Natural killer cell treated with Interleukin-12 subunit alpha and Interleukin-12 subunit beta and Interleukin-15 and Interleukin-18, amount 100 ng/mL, for 72 hours (primary cell): ENCODE measurements around the gene UFC1. TPM values are rescaled to one million over a fixed set of nuclear protein-coding genes. Genes with fewer than 3 reads are reported as not detected.
"Not testable (repeated sequence)": the region's sequence is repeated elsewhere in the genome, so short reads cannot be mapped to it uniquely, and the experiment has no call there.

Source experiments
- ATAC-seq, 2 donors: fragments of 150-1000 bp; cut with Tn5 transposase in 1 of 2; sonication (Bioruptor Pico), chemical (Tn5 transposase) in 1 of 2; 2 replicates each; pipeline ENCODE4 v1.10.0; 2021
- DNase-seq: peaks from one replicate; pipeline ENCODE4 v3.0.0; 2022; ENCODE audit warnings: low spot score
- H3K27ac Mint-ChIP-seq, 2 donors: 1 replicate in 1 of 2; 2 replicates in 1 of 2; pipeline ENCODE4 v1.8.0; 2022; ENCODE audit warnings: mixed read lengths in 2 of 2, mild to moderate bottlenecking in 1 of 2, moderate library complexity in 1 of 2
- H3K27me3 Mint-ChIP-seq, 2 donors: 1 replicate in 1 of 2; 2 replicates in 1 of 2; pipeline ENCODE4 v1.8.0; 2022; ENCODE audit warnings: mixed read lengths in 2 of 2
- H3K36me3 Mint-ChIP-seq: one replicate; pipeline ENCODE4 v1.8.0; 2022; ENCODE audit warnings: mixed read lengths
- H3K4me1 Mint-ChIP-seq, 2 donors: 1 replicate in 1 of 2; 2 replicates in 1 of 2; pipeline ENCODE4 v1.8.0; 2022; ENCODE audit warnings: low read depth in 2 of 2, mixed read lengths in 2 of 2, mild to moderate bottlenecking in 1 of 2
- H3K4me3 Mint-ChIP-seq: one replicate; pipeline ENCODE4 v1.8.0; 2022; ENCODE audit warnings: mixed read lengths
- H3K9me3 Mint-ChIP-seq: 2 replicates; pipeline ENCODE4 v1.8.0; 2022; ENCODE audit warnings: mixed read lengths
- total RNA-seq, 2 donors: library from RNA; stranded (reverse); gene quantifications; one replicate each; pipeline ENCODE4 v1.2.3, GENCODE V29; 2022

The UFC1 gene
- total RNA-seq = 100 to 1,000 TPM; 100 to 114 TPM

DNA sequence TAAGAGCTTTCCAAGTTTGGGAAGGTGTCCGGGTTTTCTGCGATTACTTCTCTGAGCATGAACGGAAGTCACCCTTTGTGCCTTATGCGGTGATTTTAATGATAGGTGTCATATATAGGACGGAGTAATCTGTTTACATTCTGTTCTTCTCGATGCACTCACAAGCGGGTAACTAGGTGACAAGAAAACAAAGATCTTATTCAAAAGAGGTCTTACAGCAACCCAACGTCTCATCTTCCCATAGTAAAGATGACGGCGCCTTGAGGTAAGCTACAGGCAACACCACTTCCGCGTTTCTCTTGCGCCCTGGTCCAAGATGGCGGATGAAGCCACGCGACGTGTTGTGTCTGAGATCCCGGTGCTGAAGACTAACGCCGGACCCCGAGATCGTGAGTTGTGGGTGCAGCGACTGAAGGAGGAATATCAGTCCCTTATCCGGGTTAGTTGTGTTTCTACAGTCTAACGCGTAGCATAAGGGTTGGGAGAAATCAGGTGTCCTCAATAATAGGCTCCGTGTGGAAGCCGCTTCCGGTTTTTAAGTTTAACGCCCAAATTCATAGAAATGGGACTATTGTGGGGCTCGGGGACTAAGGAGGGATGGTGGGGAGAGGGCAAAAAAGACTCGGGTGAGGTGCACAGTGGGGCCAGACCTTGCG is at the start of gene UFC1:
TSS of gene UFC1 (plus strand) at position 297 of the 656 bp plus-strand sequence. CDS start at position 317, 20 bp downstream.
- ATAC-seq = peak; percentile 96
- Mint-ChIP-seq H3K4me1 (peaks cover 24 to 27% of the 10 kb centered on the region in 2 donors), H3K9me3 (no peaks in the 10 kb centered on the region), H3K4me3 (peak within 1 kb of the TSS; percentile 99), H3K27ac (peak within 1 kb of the TSS; percentile 99 to 100), H3K36me3 (peaks cover 26% of the 10 kb centered on the region), H3K27me3 (no peaks in the 10 kb centered on the region)
- peak; percentile 87 for DNase-seq

DNA sequence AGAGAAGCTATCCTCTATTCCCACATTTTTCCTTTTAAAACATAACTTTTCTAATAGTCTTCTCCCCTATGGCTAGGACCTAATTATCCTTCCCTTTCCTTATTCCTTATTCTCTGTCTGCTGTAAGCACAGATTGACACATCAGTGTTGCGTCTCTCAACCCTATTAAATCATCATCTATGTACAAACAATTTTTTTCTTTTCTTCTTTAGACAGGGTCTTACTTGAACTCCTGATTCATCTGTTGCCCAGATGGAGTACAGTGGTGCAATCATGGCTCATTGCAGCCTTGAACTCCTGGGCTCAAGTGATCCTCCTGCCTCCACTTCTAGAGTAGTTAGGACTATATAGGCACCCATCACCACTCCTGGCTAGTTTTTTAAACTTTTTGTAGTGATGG is 47.3 kb upstream of the UFC1 start:
- DNase-seq (no peak), ATAC-seq (no peak)
- Mint-ChIP-seq H3K27me3 (no peaks in the 10 kb centered on the region), H3K27ac (no peak overlapping the region), H3K4me3 (no peak overlapping the region), H3K36me3 (peaks cover 6% of the 10 kb centered on the region), H3K4me1 (peaks cover 12 to 13% of the 10 kb centered on the region in 2 donors), H3K9me3 (no peaks in the 10 kb centered on the region)

DNA sequence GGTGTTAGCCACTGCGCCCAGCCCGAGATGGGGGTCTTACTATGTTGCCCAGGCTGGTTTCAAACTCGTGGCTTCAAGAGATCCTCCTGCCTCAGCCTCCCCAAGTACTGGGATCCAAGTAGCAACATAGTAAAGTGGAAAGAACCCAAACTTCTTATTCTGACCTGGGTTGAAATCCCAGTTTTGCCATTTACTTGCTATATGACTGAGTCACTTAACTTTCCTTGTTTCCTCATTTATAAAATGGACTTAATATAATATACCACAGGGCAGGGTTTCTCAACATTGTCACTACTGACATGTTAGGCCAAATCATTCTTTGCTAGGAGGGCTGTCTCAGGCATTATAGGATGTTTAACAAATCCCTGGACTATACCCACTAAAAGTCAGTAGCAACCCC is 42.7 kb upstream of the UFC1 start:
- ATAC-seq (no peak), DNase-seq (no peak)
- Mint-ChIP-seq H3K36me3 (peaks cover 10% of the 10 kb centered on the region), H3K27me3 (no peaks in the 10 kb centered on the region), H3K9me3 (no peaks in the 10 kb centered on the region), H3K4me3 (no peak overlapping the region), H3K4me1 (peaks cover 37 to 48% of the 10 kb centered on the region in 2 donors), H3K27ac (no peak overlapping the region)

DNA sequence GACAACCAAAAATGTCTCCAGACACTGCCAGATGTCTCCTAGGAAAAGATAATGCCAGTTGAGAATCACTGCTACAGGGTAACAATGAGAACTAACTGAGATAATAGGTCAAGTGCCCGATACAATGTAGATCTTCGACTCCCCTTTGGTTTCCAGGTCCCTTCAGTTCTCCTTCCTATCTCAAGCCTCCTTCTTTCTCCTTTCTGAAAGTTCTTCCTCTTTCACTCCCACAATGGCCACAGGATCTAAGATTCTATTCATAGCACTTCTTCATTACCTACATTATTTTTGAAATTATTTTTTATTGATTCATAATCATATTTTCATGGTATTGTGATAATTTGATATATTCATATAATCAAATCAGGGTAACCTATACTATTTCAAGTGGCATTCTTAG is 42.3 kb upstream of the UFC1 start:
- Mint-ChIP-seq H3K27me3 (no peaks in the 10 kb centered on the region), H3K36me3 (peaks cover 10% of the 10 kb centered on the region), H3K27ac (no peak overlapping the region), H3K9me3 (no peaks in the 10 kb centered on the region), H3K4me3 (no peak overlapping the region), H3K4me1 (peaks cover 38 to 48% of the 10 kb centered on the region in 2 donors)
- DNase-seq (no peak), ATAC-seq (no peak)

DNA sequence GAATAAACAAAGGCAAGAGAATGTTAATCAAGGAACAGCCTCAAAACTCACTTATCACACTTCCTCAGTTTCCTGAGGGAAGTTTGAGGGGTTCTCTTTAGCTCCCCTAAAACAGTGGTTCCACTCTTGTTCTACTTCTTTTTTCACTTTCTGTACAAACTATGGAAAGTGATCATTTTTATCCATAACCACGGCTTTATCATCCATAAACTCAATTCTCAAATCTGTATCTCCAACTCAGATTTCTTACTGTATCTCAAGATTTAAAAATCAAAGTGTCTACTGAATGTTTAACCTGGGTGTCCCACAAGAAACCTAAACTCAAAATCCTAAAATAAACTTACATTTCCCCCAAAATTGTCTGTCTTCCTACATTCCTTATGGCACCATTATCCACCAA is 39.9 kb upstream of the UFC1 start:
- H3K9me3 Mint-ChIP-seq = no peaks in the 10 kb centered on the region
- ATAC-seq (no peak), DNase-seq (no peak)
- peak overlapping the region; percentile 30 for H3K4me3 Mint-ChIP-seq
- peaks cover 10% of the 10 kb centered on the region for H3K36me3 Mint-ChIP-seq
- H3K27ac Mint-ChIP-seq = peak overlapping the region; percentile 22 to 24
- H3K27me3 Mint-ChIP-seq = no peaks in the 10 kb centered on the region
- H3K4me1 Mint-ChIP-seq = peaks cover 44 to 55% of the 10 kb centered on the region in 2 donors

DNA sequence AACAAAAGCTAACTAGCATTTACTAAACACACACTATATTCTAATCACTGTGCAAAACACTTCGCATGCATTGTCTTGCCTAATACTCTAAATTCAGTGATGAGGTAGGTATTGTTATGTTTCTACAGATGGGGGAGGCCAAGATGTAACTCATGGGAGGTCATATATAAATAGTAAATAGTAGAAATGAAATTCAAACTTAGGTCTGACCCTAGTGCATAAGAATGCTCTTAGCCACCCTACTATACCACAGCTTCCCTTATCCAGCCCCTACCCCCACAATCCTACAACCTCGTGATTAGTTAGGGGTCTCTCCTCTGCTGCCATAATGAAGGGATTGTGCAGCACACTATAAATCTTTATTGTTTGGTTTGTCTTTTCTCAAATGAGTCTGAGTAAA is 39.2 kb upstream of the UFC1 start:
- no peak for ATAC-seq
- H3K27ac Mint-ChIP-seq = peak overlapping the region; percentile 22 to 24
- peaks cover 48 to 58% of the 10 kb centered on the region in 2 donors for H3K4me1 Mint-ChIP-seq
- H3K9me3 Mint-ChIP-seq = no peaks in the 10 kb centered on the region
- no peaks in the 10 kb centered on the region for H3K27me3 Mint-ChIP-seq
- peak overlapping the region; percentile 30 for H3K4me3 Mint-ChIP-seq
- no peak for DNase-seq
- H3K36me3 Mint-ChIP-seq = peaks cover 9% of the 10 kb centered on the region

DNA sequence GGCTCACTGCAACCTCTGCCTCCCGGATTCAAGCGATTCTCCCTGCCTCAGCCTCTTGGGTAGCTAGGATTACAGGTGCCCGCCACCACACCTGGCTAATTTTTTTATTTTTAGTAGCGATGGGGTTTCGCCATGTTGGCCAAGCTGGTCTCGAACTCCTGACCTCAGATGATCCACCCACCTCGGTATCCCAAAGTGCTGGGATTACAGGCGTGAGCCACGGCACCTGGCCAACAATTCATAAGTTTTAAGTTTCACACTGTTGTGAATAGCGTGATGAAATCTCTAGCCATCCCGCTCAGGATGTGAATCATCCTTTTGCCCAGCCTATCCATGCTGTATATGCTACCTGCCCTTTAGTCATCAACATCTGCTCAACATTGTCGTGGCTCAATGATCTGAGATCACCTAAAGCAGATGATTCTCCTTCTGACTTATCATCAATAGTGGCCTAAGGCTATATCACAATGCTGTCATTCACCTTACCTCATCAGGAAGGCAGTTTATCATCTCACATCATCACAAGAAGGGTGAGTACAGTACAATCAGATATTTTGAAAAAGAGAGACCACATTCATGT is 38.6 kb upstream of the UFC1 start:
- ATAC-seq = peak; percentile 21 to 34
- H3K4me3 Mint-ChIP-seq = peak overlapping the region; percentile 97
- peak overlapping the region; percentile 22 to 24 for H3K27ac Mint-ChIP-seq
- H3K36me3 Mint-ChIP-seq = peaks cover 14% of the 10 kb centered on the region
- peaks cover 54 to 65% of the 10 kb centered on the region in 2 donors for H3K4me1 Mint-ChIP-seq
- H3K9me3 Mint-ChIP-seq = no peaks in the 10 kb centered on the region
- H3K27me3 Mint-ChIP-seq = no peaks in the 10 kb centered on the region
- DNase-seq = no peak

DNA sequence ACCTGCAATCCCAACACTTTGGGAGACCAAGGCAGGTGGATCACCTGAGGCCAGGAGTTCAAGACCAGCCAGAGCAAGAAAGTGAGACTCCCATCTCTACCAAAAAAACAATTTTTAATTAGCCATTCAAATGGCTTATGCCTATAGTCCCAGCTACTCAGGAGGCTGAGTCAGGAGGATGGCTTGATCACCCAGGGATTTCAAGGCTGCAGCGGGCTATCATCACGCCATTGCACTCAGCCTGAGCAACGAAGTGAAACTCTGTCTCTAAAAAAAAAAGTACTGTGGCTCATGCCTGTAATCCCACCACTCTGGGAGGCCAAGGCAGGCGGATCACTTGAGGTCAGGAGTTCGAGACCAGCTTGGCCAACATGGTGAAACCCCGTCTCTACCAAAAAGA is 37.8 kb upstream of the UFC1 start:
- not testable (repeated sequence) for H3K27me3 Mint-ChIP-seq
- H3K36me3 Mint-ChIP-seq = peaks cover 14% of the 10 kb centered on the region

DNA sequence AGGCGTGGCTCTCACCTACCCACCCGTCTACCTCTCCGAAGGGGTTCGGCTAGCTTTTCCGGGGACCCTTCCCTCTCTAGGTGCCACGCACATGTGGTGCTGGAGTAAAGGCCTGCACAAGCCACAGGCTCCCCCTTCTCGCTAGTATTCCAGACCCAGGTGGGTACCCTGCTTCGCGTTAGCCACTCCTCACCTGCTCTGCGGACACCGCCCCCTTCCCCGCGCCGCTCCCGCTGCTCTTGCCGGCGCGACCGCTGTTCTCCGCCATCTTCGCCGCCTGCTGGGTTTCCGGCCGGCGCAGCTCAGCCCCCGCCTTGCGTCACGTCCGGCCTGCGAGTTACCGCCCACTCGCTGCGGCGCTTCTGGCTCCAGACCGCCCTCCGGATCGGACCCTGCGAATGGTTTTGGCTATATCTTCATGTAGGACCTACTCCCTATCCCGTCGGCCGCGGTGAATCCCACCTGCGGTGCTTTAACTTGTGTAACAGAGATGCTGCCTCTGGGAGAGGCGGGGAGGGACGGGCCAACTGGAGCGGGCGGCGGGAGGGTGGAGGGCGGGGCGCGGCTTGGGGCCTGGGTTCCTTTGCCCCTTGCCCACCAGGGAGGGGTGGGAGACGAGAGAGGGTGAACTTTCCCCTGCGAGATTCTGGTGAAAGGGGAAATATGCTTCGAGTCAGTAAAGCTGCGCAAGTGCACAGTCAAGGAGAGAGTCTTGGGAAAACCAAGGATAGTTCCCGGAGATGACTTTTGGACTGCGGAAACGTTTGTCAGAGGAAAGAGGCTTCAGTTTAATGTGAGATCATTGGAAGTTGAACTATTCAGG is 35.8 kb upstream of the UFC1 start, which contains the start of the genes NIT1 and PFDN2:
TSS of gene NIT1 (plus strand) at position 347 of the 823 bp plus-strand sequence. CDS start at position 419, 72 bp downstream.
TSS of gene PFDN2 (minus strand) at position 279 of the 823 bp plus-strand sequence. CDS start at position 268, 11 bp downstream.
- H3K9me3 Mint-ChIP-seq = no peaks in the 10 kb centered on the region
- H3K27ac Mint-ChIP-seq = peak within 1 kb of the TSS; percentile 89 to 90
- DNase-seq = peak; percentile 90
- H3K4me3 Mint-ChIP-seq = peak within 1 kb of the TSS; percentile 97
- peaks cover 26% of the 10 kb centered on the region for H3K36me3 Mint-ChIP-seq
- H3K27me3 Mint-ChIP-seq = no peaks in the 10 kb centered on the region
- H3K4me1 Mint-ChIP-seq = peaks cover 53 to 56% of the 10 kb centered on the region in 2 donors
- ATAC-seq = peak; percentile 91 to 94

More for the DNA sequence above, 37.8 kb upstream of the UFC1 start:
- not testable (repeated sequence) for DNase-seq, H3K9me3 Mint-ChIP-seq, ATAC-seq
- Mint-ChIP-seq H3K27ac (peak overlapping the region; percentile 89 to 90), H3K4me3 (peak overlapping the region; percentile 97), H3K4me1 (peaks cover 56 to 67% of the 10 kb centered on the region in 2 donors)

DNA sequence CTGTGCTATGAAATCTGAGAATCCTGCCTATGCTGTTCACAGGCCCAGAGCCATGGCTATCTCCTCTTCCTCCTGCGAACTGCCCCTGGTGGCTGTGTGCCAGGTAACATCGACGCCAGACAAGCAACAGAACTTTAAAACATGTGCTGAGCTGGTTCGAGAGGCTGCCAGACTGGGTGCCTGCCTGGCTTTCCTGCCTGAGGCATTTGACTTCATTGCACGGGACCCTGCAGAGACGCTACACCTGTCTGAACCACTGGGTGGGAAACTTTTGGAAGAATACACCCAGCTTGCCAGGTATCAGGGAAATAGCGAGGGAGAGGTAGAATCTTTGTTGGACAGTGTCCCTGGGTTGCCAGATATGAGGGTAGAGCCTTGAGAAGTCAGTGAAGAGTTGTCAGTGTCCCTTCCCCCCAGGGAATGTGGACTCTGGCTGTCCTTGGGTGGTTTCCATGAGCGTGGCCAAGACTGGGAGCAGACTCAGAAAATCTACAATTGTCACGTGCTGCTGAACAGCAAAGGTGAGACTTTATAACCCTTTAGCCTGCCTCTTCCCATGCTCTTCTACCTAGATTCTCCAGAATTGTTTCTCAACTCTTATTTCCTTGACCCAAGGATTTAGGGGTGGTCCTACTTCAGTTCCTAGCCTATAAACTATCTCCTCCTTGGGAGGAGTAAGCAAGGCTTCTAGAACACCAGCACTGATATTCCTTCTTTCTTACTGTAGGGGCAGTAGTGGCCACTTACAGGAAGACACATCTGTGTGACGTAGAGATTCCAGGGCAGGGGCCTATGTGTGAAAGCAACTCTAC is 34.5 kb upstream of the UFC1 start:
- Mint-ChIP-seq H3K27ac (peak overlapping the region; percentile 89 to 90), H3K4me1 (peaks cover 43 to 44% of the 10 kb centered on the region in 2 donors), H3K4me3 (peak overlapping the region; percentile 97), H3K36me3 (peaks cover 30% of the 10 kb centered on the region), H3K27me3 (no peaks in the 10 kb centered on the region), H3K9me3 (no peaks in the 10 kb centered on the region)
- ATAC-seq = peak; percentile 50 to 66
- peak; percentile 72 for DNase-seq

DNA sequence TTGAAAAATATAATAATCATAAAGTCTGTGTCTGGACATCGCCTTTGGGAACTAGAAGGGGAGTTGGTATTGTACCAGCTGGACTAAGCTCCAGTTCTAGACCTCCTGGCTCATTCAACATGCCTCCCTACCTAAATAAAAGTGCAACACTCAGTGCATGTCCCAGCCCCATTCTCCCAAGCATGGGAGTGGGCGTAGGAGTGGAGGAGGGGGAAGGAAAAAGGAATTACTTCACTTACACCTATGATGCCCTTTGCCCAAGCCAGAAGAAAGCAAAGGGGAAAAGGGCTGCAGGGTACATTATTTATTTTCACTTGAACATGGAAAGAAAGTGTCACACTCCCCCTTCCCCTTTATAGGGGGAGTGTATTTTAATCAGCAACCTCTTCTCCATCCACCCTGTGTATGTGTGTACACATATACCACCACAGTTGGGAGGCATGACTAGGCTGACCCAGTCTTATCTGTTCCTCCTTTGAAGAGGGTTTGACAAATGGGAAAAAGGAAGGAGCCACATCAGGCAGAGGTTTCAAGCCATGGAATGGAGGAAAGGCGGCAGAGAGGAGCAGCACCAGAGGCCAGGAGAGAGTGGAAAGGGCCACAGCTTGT is 32.6 kb upstream of the UFC1 start:
- Mint-ChIP-seq H3K27ac (peak overlapping the region; percentile 10 to 35), H3K4me1 (peaks cover 35 to 40% of the 10 kb centered on the region in 2 donors), H3K4me3 (no peak overlapping the region), H3K27me3 (no peaks in the 10 kb centered on the region), H3K9me3 (no peaks in the 10 kb centered on the region), H3K36me3 (peaks cover 36% of the 10 kb centered on the region)
- ATAC-seq (no peak), DNase-seq (no peak)

DNA sequence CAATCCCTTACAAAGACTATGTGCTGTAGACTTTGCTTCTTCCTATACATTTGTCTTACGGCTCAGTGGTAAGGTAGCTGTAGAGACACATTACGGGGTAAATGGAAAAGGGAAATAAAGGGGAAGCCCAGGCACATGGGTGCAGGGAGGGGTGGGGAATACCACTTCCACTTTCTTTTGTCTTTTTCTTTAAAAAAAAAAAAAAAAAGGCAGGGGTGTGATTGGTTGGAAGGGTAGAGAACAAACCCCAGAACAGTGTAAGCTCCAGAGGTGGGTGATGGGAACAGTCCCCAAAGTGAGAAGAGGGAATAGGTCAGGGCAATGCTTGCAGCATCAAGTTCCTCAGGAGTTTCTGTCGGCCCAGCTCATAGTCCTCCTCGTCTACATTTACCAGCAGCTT is 31.9 kb upstream of the UFC1 start:
- Mint-ChIP-seq H3K36me3 (peaks cover 43% of the 10 kb centered on the region), H3K4me1 (peaks cover 34 to 40% of the 10 kb centered on the region in 2 donors), H3K27ac (peak overlapping the region; percentile 10 to 35), H3K9me3 (no peaks in the 10 kb centered on the region), H3K27me3 (no peaks in the 10 kb centered on the region), H3K4me3 (no peak overlapping the region)
- DNase-seq = no peak
- ATAC-seq = no peak

DNA sequence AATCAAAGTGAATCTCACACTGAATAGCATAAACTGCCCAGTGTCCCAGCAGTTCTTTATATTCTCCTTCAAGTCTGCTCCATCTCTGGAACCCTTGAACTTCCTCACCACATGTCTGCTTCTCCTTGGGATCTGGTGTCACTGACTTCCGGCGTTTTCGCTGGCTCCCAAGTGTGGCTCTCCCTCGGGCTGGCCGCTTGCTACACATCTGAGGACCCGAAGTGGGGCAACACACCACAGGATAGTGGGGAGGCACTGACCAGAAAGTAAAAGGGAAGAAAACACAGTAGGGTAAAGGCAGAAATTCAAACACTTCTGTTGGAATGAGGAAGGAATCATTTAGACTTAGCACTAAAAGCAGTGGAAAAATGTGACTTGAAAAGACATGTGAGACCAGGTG is 30.8 kb upstream of the UFC1 start:
- Mint-ChIP-seq H3K4me1 (peaks cover 41 to 45% of the 10 kb centered on the region in 2 donors), H3K4me3 (no peak overlapping the region), H3K27ac (no peak overlapping the region), H3K36me3 (peaks cover 46% of the 10 kb centered on the region), H3K27me3 (no peaks in the 10 kb centered on the region), H3K9me3 (no peaks in the 10 kb centered on the region)
- no peak for ATAC-seq
- no peak for DNase-seq
